Activated naive CD4-positive, alpha-beta T cell treated with anti-CD3 and anti-CD28 coated beads, Interleukin-2, amount 50 U/mL, for 16 hours (primary cell): Measurements from ENCODE around the gene KRTAP2-4.
"Not testable (repeated sequence)": the region's sequence is repeated elsewhere in the genome, so short reads cannot be mapped to it uniquely, and the experiment has no call there.

Experiments
- DNase-seq: peaks from one replicate; pipeline ENCODE4 v3.0.0-alpha.2; 2020

KRTAP2-4 gene

GRCh38 chr17:41071606-41072360 lies 6.1 kb upstream of the KRTAP2-4 start:
- no peak for DNase-seq

DNA sequence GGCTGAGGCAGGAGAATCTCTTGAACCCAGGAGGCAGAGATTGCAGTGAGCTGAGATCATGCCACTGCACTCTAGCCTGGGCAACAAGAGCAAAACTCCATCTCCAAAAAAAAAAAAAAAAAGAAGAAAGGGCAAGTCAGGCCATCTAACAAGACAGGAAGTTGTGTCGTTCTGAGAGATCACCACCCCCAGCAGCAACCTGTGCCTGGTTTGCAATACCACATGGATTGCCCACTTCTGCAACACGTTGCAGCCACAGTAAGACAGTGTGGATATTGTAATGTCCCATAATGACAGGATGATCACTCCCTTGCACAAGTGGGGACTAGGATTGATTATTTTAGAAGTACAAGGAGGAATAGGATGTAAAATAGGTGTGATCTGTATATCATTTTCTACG lies 3.4 kb upstream of the KRTAP2-4 start:
- no peak for DNase-seq

GRCh38 chr17:41067281-41067680 lies 1.6 kb upstream of the KRTAP2-4 start:
- no peak for DNase-seq

- DNase-seq = not testable (repeated sequence)
Measured at GRCh38 chr17:41065016-41065689, 526 bp downstream of the KRTAP2-4 start.

GRCh38 chr17:41064301-41064700 lies 1.4 kb downstream of the KRTAP2-4 start:
- no peak for DNase-seq

- DNase-seq = no peak
Measured at GRCh38 chr17:41063449-41063848, 2.2 kb downstream of the KRTAP2-4 start.

GRCh38 chr17:41061964-41062363 lies 3.7 kb downstream of the KRTAP2-4 start:
- no peak for DNase-seq

DNA sequence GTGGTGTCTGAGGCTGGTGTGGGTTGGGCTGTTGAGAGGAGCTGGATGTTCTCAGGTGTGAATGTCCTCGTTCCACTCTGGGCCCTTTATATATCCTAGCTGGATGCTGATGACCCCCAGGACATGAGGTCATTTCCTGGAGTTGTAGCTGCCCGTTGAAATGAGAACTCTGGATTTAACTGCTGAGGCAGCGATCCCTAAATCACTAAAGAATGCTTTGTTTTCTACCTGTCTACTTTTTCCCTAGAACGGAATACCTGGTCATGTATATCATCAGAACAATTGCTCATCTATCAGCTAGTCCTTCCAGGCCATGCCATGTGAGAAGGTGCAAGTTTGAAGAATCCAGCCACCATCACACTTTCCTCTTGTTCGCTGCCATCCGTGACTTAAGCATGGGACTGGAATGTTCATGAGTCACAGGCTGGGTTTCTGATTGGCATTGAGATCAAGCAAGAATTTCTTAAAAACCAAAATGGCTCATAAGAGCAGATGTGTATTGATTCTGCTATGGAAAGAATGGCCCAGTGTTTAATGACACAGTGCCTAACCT lies 5.6 kb downstream of the KRTAP2-4 start, which contains the start of gene KRTAP2-3:
Gene KRTAP2-3 (minus strand): TSS at position 63 of the 553 bp plus-strand sequence. CDS start 64 bp downstream, outside the sequence.
- DNase-seq = no peak

GRCh38 chr17:41059276-41060051 lies 6.2 kb downstream of the KRTAP2-4 start:
- DNase-seq = not testable (repeated sequence)

GRCh38 chr17:41058741-41059140 lies 6.9 kb downstream of the KRTAP2-4 start:
- DNase-seq = no peak

- no peak for DNase-seq
Measured at GRCh38 chr17:41057547-41057946, 8.1 kb downstream of the KRTAP2-4 start.

DNA sequence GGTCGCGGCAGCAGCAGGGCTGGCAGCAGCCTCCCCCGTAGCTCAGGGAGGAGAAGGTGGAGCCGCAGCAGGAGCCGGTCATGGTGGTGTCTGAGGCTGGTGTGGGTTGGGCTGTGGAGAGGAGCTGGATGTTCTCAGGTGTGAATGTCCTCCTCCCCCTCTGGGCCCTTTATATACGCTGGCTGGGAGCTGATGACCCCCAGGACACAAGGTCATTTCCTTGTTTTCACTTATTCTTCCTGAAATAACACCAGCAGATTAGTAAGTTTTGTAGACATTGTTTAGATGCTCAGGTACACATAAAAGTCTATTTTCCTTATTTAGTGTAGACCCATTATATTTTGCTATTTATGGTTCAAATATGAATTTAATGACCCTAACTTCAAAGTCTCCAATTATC lies 10.5 kb downstream of the KRTAP2-4 start, which contains the start of gene KRTAP2-2:
Gene KRTAP2-2 (minus strand): TSS at position 101 of the 400 bp plus-strand sequence. CDS start 19 bp downstream, at position 82.
- not testable (repeated sequence) for DNase-seq

- not testable (repeated sequence) for DNase-seq
Measured at GRCh38 chr17:41054556-41054955, 11.1 kb downstream of the KRTAP2-4 start.

- no peak for DNase-seq
Measured at GRCh38 chr17:41054025-41054424, 11.7 kb downstream of the KRTAP2-4 start.

DNA sequence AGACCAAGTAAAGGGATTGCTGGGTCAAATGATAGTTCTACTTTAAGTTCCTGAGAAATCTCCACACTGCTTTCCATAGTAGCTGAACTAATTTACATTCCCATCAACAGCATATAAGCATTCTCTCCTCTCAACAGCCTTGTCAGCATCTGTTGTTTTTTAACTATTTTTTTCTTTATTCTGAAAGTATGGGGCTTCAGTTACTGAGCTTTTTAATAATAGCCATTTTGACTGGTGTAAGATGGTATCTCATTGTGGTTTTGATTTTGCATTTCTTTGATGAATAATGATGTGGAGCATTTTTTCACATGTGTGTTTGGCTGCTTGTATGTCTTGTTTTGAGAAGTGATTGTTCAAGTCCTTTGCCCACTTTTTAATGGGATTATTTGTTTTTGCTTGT lies 13.1 kb downstream of the KRTAP2-4 start:
- DNase-seq = no peak

GRCh38 chr17:41049110-41049509 lies 16.6 kb downstream of the KRTAP2-4 start:
- no peak for DNase-seq

DNA sequence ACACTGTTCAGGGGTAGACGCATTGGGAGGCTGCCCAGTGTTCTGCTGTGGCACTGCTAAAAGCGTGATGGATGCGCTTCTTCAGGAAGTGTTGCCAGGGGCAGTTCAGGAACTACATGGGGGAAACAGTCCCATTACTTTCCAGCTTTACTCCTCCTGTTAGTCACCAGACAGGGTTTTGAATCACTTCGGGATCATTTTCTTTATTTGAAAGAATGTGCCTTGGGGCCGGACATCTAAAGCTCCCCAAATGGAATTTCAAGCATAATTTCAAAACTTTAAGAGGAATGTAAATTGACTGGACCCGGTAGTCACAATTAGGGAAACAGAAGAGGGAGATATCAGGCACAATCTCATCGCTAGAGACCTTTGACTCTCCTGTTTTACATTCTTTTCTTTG lies 17.2 kb downstream of the KRTAP2-4 start:
- no peak for DNase-seq

DNA sequence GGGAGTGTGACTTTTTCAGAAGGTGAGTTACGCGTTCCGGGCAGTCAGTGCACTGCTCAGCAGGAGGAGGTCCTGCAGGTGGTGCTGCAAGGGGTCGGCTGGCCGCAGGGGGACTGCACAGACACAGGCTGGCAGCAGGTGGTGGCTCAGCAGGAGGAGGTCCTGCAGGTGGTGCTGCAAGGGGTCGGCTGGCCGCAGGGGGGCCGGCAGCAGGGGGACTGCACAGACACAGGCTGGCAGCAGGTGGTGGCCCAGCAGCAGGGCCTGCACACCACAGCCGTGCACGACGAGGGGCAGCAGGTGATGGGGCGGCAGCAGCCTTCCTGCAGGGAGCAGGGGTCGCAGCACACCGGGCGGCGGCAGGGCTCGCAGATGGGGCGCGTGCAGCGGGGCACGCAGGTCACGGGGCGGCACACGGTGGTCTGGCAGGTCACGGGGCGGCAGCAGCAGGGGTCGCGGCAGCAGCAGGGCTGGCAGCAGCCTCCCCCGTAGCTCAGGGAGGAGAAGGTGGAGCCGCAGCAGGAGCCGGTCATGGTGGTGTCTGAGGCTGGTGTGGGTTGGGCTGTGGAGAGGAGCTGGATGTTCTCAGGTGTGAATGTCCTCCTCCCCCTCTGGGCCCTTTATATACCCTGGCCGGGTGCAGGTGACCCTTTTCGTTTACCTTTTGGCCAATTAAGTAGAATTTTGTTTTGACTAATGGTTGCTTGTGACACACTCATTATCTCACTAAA lies 18.8 kb downstream of the KRTAP2-4 start, which contains the start of gene KRTAP2-1:
Gene KRTAP2-1 (minus strand): TSS at position 582 of the 731 bp plus-strand sequence. CDS start 49 bp downstream, at position 533.
- not testable (repeated sequence) for DNase-seq

- no peak for DNase-seq
Measured at GRCh38 chr17:41042953-41043352, 22.7 kb downstream of the KRTAP2-4 start.

DNA sequence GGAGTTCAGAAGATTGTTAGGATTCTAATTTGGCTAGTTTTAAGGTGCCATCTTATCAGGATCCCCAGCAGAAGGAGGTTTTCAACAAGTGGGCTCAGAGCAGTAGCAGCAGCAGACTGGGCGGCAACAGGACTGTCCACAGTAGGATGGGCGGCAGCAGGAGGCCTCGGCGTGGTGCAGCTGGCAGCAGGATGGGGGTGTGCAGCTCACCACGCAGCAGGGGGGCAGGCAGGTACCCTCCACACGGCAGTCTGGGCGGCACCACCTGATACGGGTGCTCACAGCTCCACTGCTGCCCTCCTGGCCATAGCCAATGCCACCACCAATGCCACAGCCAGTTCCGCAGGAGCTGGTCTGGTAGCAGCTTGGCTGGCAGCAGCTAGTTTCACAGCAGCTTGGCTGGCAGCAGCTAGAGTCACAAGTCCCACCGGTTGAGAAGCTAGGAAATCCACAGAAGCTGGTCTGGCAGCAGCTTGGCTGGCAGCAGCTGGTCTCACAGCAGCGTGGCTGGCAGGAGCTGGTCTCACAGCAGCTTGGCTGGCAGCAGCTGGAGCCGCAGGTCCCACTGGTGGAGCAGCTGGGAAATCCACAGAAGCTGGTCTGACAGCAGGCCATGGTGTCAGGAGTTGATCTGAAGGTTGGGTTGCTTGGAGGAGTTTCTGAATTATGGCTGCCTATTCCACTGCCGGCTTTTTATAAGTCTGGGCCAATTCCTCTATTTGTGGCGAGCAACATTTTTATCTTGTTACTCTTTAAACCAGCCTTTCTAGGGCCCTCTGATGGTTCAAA lies 24.7 kb downstream of the KRTAP2-4 start, which contains the start of gene KRTAP1-1:
Gene KRTAP1-1 (minus strand): TSS at position 668 of the 789 bp plus-strand sequence. CDS start 53 bp downstream, at position 615.
- not testable (repeated sequence) for DNase-seq

DNA sequence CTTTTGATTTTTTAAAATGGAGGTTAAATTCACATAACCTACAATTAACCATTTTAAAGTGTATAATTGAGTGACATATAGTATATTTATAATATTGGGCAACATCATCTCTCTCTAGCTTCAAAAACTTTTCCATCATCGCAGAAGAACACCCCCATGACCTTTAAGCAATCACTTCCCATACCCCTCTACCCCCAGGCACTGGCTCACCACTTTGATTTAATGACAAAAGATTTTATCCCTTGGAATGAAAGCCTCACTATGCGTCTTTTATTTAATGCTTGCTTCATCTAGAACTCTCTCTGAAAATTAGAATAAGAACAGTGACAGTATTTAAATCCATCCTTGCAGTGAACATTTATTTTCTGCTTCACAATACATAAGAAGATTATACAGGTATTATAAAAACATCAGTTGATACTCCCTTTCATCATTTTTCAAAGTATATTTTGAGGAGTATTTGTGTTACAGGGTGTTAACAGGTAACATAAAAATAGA lies 27.8 kb downstream of the KRTAP2-4 start:
- no peak for DNase-seq
